ENCODE measurements around the gene C2CD2L. TPM values are rescaled to one million over a fixed set of nuclear protein-coding genes. Genes with fewer than 3 reads are reported as not detected.

Gene C2CD2L
- total RNA-seq, 2 donors from 2014 or later = 21.0 to 21.1 TPM

GRCh38 chr11:119112314-119113020 is 5.3 kb downstream of the C2CD2L start:
- DNase-seq = no peak
- Mint-ChIP-seq H3K27me3 (ENCODE audit: low read depth) (no peaks in the 10 kb centered on the region), H3K27ac (no peak overlapping the region), H3K4me1 (ENCODE audit: low read depth) (peaks cover 56% of the 10 kb centered on the region), H3K9me3 (no peaks in the 10 kb centered on the region), H3K36me3 (ENCODE audit: insufficient read depth in 2 of 2) (peaks cover 4 to 27% of the 10 kb centered on the region in 2 donors), H3K4me3 (no peak overlapping the region)
- no peak for ATAC-seq (replicated peaks in 1 of 2)

GRCh38 chr11:119113716-119114115 is 6.6 kb downstream of the C2CD2L start:
- DNase-seq (no peak), ATAC-seq (replicated peaks in 1 of 2) (no peak)
- no peak overlapping the region for H3K27ac Mint-ChIP-seq
- peaks cover 4 to 25% of the 10 kb centered on the region in 2 donors for H3K36me3 Mint-ChIP-seq (ENCODE audit: insufficient read depth in 2 of 2)
- H3K27me3 Mint-ChIP-seq (ENCODE audit: low read depth) = no peaks in the 10 kb centered on the region
- H3K4me3 Mint-ChIP-seq = no peak overlapping the region
- no peaks in the 10 kb centered on the region for H3K9me3 Mint-ChIP-seq
- peaks cover 50% of the 10 kb centered on the region for H3K4me1 Mint-ChIP-seq (ENCODE audit: low read depth)

GRCh38 chr11:119114351-119114750 is 7.2 kb downstream of the C2CD2L start:
- Mint-ChIP-seq H3K27me3 (ENCODE audit: low read depth) (no peaks in the 10 kb centered on the region), H3K36me3 (ENCODE audit: insufficient read depth in 2 of 2) (peaks cover 4 to 25% of the 10 kb centered on the region in 2 donors), H3K9me3 (no peaks in the 10 kb centered on the region), H3K4me3 (no peak overlapping the region), H3K27ac (no peak overlapping the region), H3K4me1 (ENCODE audit: low read depth) (peaks cover 44% of the 10 kb centered on the region)
- DNase-seq (no peak), ATAC-seq (replicated peaks in 1 of 2) (no peak)

GRCh38 chr11:119115484-119116234 is 8.5 kb downstream of the C2CD2L start:
- Mint-ChIP-seq H3K4me3 (peak overlapping the region; percentile 86 to 87), H3K27me3 (ENCODE audit: low read depth) (no peaks in the 10 kb centered on the region), H3K9me3 (no peaks in the 10 kb centered on the region), H3K4me1 (ENCODE audit: low read depth) (peaks cover 43% of the 10 kb centered on the region), H3K27ac (peak overlapping the region; percentile 85), H3K36me3 (ENCODE audit: insufficient read depth in 2 of 2) (peaks cover 2 to 22% of the 10 kb centered on the region in 2 donors)
- DNase-seq (peak in 1 of 2 donors; percentile 28), ATAC-seq (replicated peaks in 1 of 2) (peak; percentile 63 to 70)

GRCh38 chr11:119116235-119116594 is 9.1 kb downstream of the C2CD2L start:
- H3K36me3 Mint-ChIP-seq (ENCODE audit: insufficient read depth in 2 of 2) = peaks cover 2 to 19% of the 10 kb centered on the region in 2 donors
- no peaks in the 10 kb centered on the region for H3K9me3 Mint-ChIP-seq
- no peak for ATAC-seq (replicated peaks in 1 of 2)
- peak overlapping the region; percentile 86 to 87 for H3K4me3 Mint-ChIP-seq
- no peak for DNase-seq
- peak overlapping the region; percentile 85 for H3K27ac Mint-ChIP-seq
- no peaks in the 10 kb centered on the region for H3K27me3 Mint-ChIP-seq (ENCODE audit: low read depth)
- H3K4me1 Mint-ChIP-seq (ENCODE audit: low read depth) = peaks cover 49% of the 10 kb centered on the region

- H3K36me3 Mint-ChIP-seq (ENCODE audit: insufficient read depth in 2 of 2) = peaks cover 2 to 16% of the 10 kb centered on the region in 2 donors
- H3K4me3 Mint-ChIP-seq = peak overlapping the region; percentile 22 to 25
- H3K9me3 Mint-ChIP-seq = no peaks in the 10 kb centered on the region
- DNase-seq = no peak
- H3K27ac Mint-ChIP-seq = peak overlapping the region; percentile 47
- H3K4me1 Mint-ChIP-seq (ENCODE audit: low read depth) = peaks cover 46% of the 10 kb centered on the region
- ATAC-seq (replicated peaks in 1 of 2) = no peak
- H3K27me3 Mint-ChIP-seq (ENCODE audit: low read depth) = no peaks in the 10 kb centered on the region
Measured at GRCh38 chr11:119116601-119117000, 9.5 kb downstream of the C2CD2L start.

GRCh38 chr11:119117004-119117706 is 10.0 kb downstream of the C2CD2L start:
- Mint-ChIP-seq H3K4me1 (ENCODE audit: low read depth) (peaks cover 47% of the 10 kb centered on the region), H3K4me3 (no peak overlapping the region), H3K27me3 (ENCODE audit: low read depth) (no peaks in the 10 kb centered on the region), H3K9me3 (no peaks in the 10 kb centered on the region), H3K36me3 (ENCODE audit: insufficient read depth in 2 of 2) (peaks cover 2 to 13% of the 10 kb centered on the region in 2 donors), H3K27ac (peak overlapping the region; percentile 47)
- DNase-seq (no peak), ATAC-seq (replicated peaks in 1 of 2) (no peak)

GRCh38 chr11:119118227-119118626 is 11.1 kb downstream of the C2CD2L start:
- no peaks in the 10 kb centered on the region for H3K27me3 Mint-ChIP-seq (ENCODE audit: low read depth)
- no peak overlapping the region for H3K27ac Mint-ChIP-seq
- no peak for DNase-seq
- peaks cover 4 to 9% of the 10 kb centered on the region in 2 donors for H3K36me3 Mint-ChIP-seq (ENCODE audit: insufficient read depth in 2 of 2)
- no peak for ATAC-seq (replicated peaks in 1 of 2)
- no peaks in the 10 kb centered on the region for H3K9me3 Mint-ChIP-seq
- no peak overlapping the region for H3K4me3 Mint-ChIP-seq
- peaks cover 57% of the 10 kb centered on the region for H3K4me1 Mint-ChIP-seq (ENCODE audit: low read depth)

- no peaks in the 10 kb centered on the region for H3K27me3 Mint-ChIP-seq (ENCODE audit: low read depth)
- no peak for ATAC-seq (replicated peaks in 1 of 2)
- H3K36me3 Mint-ChIP-seq (ENCODE audit: insufficient read depth in 2 of 2) = peaks cover 4 to 8% of the 10 kb centered on the region in 2 donors
- DNase-seq = no peak
- H3K9me3 Mint-ChIP-seq = no peaks in the 10 kb centered on the region
- H3K4me1 Mint-ChIP-seq (ENCODE audit: low read depth) = peaks cover 58% of the 10 kb centered on the region
- no peak overlapping the region for H3K27ac Mint-ChIP-seq
- no peak overlapping the region for H3K4me3 Mint-ChIP-seq
Measured at GRCh38 chr11:119118946-119119345, 11.8 kb downstream of the C2CD2L start.

GRCh38 chr11:119120639-119121007 is 13.5 kb downstream of the C2CD2L start:
- H3K27me3 Mint-ChIP-seq (ENCODE audit: low read depth) = no peaks in the 10 kb centered on the region
- ATAC-seq (replicated peaks in 1 of 2) = no peak

GRCh38 chr11:119121008-119121810 is 14.1 kb downstream of the C2CD2L start, which contains the start of gene HINFP:
Gene HINFP, plus strand, starts transcription at chr11:119121580. Its CDS starts 5,365 bp downstream, at chr11:119126945.
- H3K9me3 Mint-ChIP-seq = no peaks in the 10 kb centered on the region
- peaks cover 39% of the 10 kb centered on the region for H3K4me1 Mint-ChIP-seq (ENCODE audit: low read depth)
- ATAC-seq (replicated peaks in 1 of 2) (peak; percentile 97 to 98), DNase-seq (peak; percentile 99 to 100)
- peak within 1 kb of the TSS; percentile 91 for H3K27ac Mint-ChIP-seq
- H3K36me3 Mint-ChIP-seq (ENCODE audit: insufficient read depth in 2 of 2) = peaks cover 2 to 6% of the 10 kb centered on the region in 2 donors
- H3K4me3 Mint-ChIP-seq = peak within 1 kb of the TSS; percentile 94
- H3K27me3 Mint-ChIP-seq (ENCODE audit: low read depth) = no peaks in the 10 kb centered on the region

More at GRCh38 chr11:119120639-119121007, 13.5 kb downstream of the C2CD2L start:
- H3K36me3 Mint-ChIP-seq (ENCODE audit: insufficient read depth in 2 of 2) = peaks cover 2 to 6% of the 10 kb centered on the region in 2 donors
- H3K4me1 Mint-ChIP-seq (ENCODE audit: low read depth) = peaks cover 44% of the 10 kb centered on the region
- peak overlapping the region; percentile 82 for H3K27ac Mint-ChIP-seq
- no peaks in the 10 kb centered on the region for H3K9me3 Mint-ChIP-seq
- H3K4me3 Mint-ChIP-seq = peak overlapping the region; percentile 94
- DNase-seq = no peak

GRCh38 chr11:119121811-119122124 is 14.6 kb downstream of the C2CD2L start:
- Mint-ChIP-seq H3K4me1 (ENCODE audit: low read depth) (peaks cover 37% of the 10 kb centered on the region), H3K4me3 (peak overlapping the region; percentile 94), H3K36me3 (ENCODE audit: insufficient read depth in 2 of 2) (peaks cover 2 to 7% of the 10 kb centered on the region in 2 donors), H3K27me3 (ENCODE audit: low read depth) (no peaks in the 10 kb centered on the region), H3K9me3 (no peaks in the 10 kb centered on the region), H3K27ac (peak overlapping the region; percentile 91)
- ATAC-seq (replicated peaks in 1 of 2) (peak in 1 of 2 donors; percentile 3), DNase-seq (no peak)
